OCI-LY3 (cell line): ENCODE results near the gene C4orf51.

Experiments used
- H2AFZ ChIP-seq: fragments of 200-600, 300-600 bp; shearing (Covaris generic); 2 replicates; pipeline ENCODE4 v1.6.0; 2014; ENCODE audit warnings: antibody characterized with exemption, low read depth, low read length
- H3K27ac ChIP-seq: fragments of 200-600, 300-600 bp; sonication (generic); 2 replicates; pipeline ENCODE4 v1.5.1; 2014; ENCODE audit warnings: mild to moderate bottlenecking, low read length, moderate library complexity, mixed read lengths
- H3K27me3 ChIP-seq: fragments of 200-600, 300-600 bp; sonication (generic); 2 replicates; pipeline ENCODE4 v1.6.1; 2014; ENCODE audit warnings: low read depth, low read length, mixed read lengths
- H3K36me3 ChIP-seq: fragments of 200-600, 300-600 bp; sonication (generic); replicated peaks from 2 replicates; pipeline ENCODE3; 2014; ENCODE audit warnings: low read depth, low read length, mixed read lengths
- H3K4me1 ChIP-seq: fragments of 300-600, 200-600 bp; sonication (generic); 2 replicates; pipeline ENCODE4 v1.6.1; 2014; ENCODE audit warnings: low read length, mixed read lengths
- H3K4me2 ChIP-seq: fragments of 200-600, 300-600 bp; sonication (generic); 2 replicates; pipeline ENCODE4 v1.6.1; 2014; ENCODE audit warnings: low read length, mixed read lengths
- H3K4me3 ChIP-seq: fragments of 300-600, 200-600 bp; sonication (generic); 2 replicates; pipeline ENCODE4 v1.5.1; 2014; ENCODE audit warnings: antibody characterized with exemption, mild to moderate bottlenecking, low read length, moderate library complexity
- H3K79me2 ChIP-seq: fragments of 300-600, 200-600 bp; shearing (Covaris generic); 2 replicates; pipeline ENCODE4 v1.6.1; 2014; ENCODE audit warnings: mild to moderate bottlenecking, low read length, mixed read lengths
- H3K9ac ChIP-seq: fragments of 300-600, 200-600 bp; shearing (Covaris generic); 2 replicates; pipeline ENCODE4 v1.6.0; 2014; ENCODE audit warnings: mild to moderate bottlenecking, low read length, moderate library complexity
- H3K9me3 ChIP-seq: fragments of 200-600, 300-600 bp; shearing (Covaris generic); 2 replicates; pipeline ENCODE4 v1.6.1; 2014; ENCODE audit warnings: low read length, mixed read lengths; ENCODE audit not compliant: insufficient read depth
- H4K20me1 ChIP-seq: fragments of 200-600, 300-600 bp; sonication (generic); 2 replicates; pipeline ENCODE4 v1.6.1; 2016; ENCODE audit warnings: low read length, mixed read lengths; ENCODE audit not compliant: insufficient read depth
- EZH2phosphoT487 ChIP-seq: fragments of 200-600 bp; shearing (Covaris generic); IDR thresholded peaks from 2 replicates; pipeline ENCODE4 v1.6.1; 2018; ENCODE audit warnings: antibody characterized with exemption, mixed run types, low read depth
- TF ChIP-seq, protein P1 (sequence below): fragments of 200-600, 300-600 bp; sonication (generic); IDR thresholded peaks from 2 replicates; pipeline ENCODE4 v1.5.1; 2014; ENCODE audit warnings: antibody characterized with exemption, low read length, low read depth

Gene C4orf51

DNA sequence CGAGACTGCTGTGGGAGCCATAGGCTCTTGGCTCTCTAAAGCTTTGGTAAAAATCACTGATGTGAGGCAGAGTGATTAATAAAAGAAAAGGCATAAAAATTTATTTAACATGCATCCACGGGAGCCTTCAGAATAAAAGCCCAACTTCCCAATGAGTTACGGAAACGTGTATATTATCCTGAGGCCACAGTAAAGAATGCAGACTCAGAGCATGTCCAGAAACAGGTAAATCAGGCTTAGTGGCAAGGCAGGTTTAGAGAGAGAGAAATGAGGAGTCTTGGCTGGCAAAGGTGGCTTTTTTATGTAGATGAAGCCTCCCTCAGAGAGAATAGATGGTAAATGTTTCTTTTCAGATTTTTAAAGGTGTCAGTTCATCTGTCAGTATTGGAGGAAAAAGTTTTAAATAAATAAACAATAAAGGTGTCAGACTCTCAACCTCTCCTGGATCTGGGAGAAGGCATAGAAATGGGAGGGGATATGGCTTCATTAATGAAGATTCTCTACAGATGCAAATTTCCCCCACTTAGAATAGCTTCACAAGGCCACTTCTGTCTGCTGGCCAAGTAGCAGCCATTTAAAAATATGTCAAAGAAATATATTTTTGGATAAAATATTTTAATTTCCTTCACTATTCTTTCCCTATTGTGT, 24.0 kb downstream of the C4orf51 start:
- H3K79me2 ChIP-seq = no peaks in the 10 kb centered on the region
- H3K36me3 ChIP-seq = no peaks in the 10 kb centered on the region
- H2AFZ ChIP-seq = no peak overlapping the region
- H3K27me3 ChIP-seq = no peaks in the 10 kb centered on the region
- no peak overlapping the region for H3K4me2 ChIP-seq
- no peaks in the 10 kb centered on the region for H3K9me3 ChIP-seq
- H4K20me1 ChIP-seq = no peaks in the 10 kb centered on the region
- TF ChIP-seq, protein P1, sequence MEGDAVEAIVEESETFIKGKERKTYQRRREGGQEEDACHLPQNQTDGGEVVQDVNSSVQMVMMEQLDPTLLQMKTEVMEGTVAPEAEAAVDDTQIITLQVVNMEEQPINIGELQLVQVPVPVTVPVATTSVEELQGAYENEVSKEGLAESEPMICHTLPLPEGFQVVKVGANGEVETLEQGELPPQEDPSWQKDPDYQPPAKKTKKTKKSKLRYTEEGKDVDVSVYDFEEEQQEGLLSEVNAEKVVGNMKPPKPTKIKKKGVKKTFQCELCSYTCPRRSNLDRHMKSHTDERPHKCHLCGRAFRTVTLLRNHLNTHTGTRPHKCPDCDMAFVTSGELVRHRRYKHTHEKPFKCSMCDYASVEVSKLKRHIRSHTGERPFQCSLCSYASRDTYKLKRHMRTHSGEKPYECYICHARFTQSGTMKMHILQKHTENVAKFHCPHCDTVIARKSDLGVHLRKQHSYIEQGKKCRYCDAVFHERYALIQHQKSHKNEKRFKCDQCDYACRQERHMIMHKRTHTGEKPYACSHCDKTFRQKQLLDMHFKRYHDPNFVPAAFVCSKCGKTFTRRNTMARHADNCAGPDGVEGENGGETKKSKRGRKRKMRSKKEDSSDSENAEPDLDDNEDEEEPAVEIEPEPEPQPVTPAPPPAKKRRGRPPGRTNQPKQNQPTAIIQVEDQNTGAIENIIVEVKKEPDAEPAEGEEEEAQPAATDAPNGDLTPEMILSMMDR = no peak
- TF ChIP-seq EZH2phosphoT487 = no peak
- no peak overlapping the region for H3K4me3 ChIP-seq
- H3K27ac ChIP-seq = no peak overlapping the region
- H3K4me1 ChIP-seq = no peaks in the 10 kb centered on the region
- H3K9ac ChIP-seq = no peak overlapping the region

DNA sequence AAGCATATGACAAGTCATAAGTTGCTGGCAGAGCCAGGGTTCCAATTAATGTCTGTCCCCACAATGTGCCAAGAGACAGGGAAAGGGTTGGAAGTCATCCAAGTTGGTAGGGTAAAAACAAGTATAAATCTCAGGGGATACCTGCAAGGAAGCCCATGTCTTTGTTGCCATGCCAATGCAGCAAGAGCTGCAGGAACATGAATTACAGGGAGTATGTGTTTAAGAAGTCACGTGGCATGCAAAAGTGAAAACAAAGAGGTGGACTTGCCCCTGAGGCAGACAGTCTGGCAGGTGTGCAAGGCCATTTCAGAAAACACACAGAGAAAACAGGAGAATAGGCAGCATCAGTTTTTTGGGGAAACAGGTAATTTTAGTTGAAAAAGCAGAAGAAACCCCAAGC, 29.4 kb downstream of the C4orf51 start:
- H3K4me1 ChIP-seq = no peaks in the 10 kb centered on the region
- H3K9ac ChIP-seq = no peak overlapping the region
- H3K4me3 ChIP-seq = no peak overlapping the region
- TF ChIP-seq, protein P1 = no peak
- no peak for TF ChIP-seq EZH2phosphoT487
- H3K36me3 ChIP-seq = peaks cover 3% of the 10 kb centered on the region
- peaks cover 13% of the 10 kb centered on the region; the same call in 1 of the 2 replicates for H3K9me3 ChIP-seq
- H4K20me1 ChIP-seq = no peaks in the 10 kb centered on the region
- H3K27me3 ChIP-seq = no peaks in the 10 kb centered on the region
- H3K4me2 ChIP-seq = no peak overlapping the region
- no peaks in the 10 kb centered on the region for H3K79me2 ChIP-seq
- H3K27ac ChIP-seq = no peak overlapping the region
- H2AFZ ChIP-seq = no peak overlapping the region

GRCh38 chr4:145709843-145710242, 29.9 kb downstream of the C4orf51 start:
- H3K36me3 ChIP-seq = peaks cover 3% of the 10 kb centered on the region
- H2AFZ ChIP-seq = no peak overlapping the region
- H3K79me2 ChIP-seq = no peaks in the 10 kb centered on the region
- no peak overlapping the region for H3K4me3 ChIP-seq
- H4K20me1 ChIP-seq = no peaks in the 10 kb centered on the region
- no peak for TF ChIP-seq EZH2phosphoT487
- TF ChIP-seq, protein P1 = no peak
- no peaks in the 10 kb centered on the region for H3K4me1 ChIP-seq
- H3K9ac ChIP-seq = no peak overlapping the region
- no peaks in the 10 kb centered on the region for H3K27me3 ChIP-seq
- H3K4me2 ChIP-seq = no peak overlapping the region
- H3K9me3 ChIP-seq = peaks cover 13% of the 10 kb centered on the region; the same call in 1 of the 2 replicates
- H3K27ac ChIP-seq = no peak overlapping the region

DNA sequence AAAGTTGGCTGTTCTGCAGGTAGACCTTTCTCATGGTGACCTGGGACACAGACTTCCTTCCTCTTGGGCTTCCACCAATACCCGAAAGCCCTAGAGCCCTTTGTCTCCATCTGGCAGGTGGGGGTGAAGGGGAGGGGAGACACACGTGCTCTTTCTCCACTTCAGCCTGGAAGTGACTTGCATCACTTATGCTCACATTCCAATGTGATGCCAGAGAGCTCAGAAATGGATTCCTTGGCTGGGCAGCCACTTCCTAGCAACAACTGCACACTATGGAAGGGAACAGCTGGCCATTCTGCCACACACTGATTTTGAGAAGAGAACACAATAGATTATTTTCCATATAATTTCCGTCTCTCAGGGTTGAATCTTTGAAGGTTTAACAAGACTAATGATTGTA, 36.3 kb downstream of the C4orf51 start:
- Histone ChIP-seq H3K27ac (no peak overlapping the region), H3K27me3 (0 out of 2 replicates have a peak, but pooled peaks cover 5% of the 10 kb centered on the region), H2AFZ (no peak overlapping the region), H3K9me3 (peaks cover 10% of the 10 kb centered on the region; the same call in 1 of the 2 replicates), H4K20me1 (no peaks in the 10 kb centered on the region), H3K9ac (no peak overlapping the region), H3K4me1 (peaks cover 12% of the 10 kb centered on the region), H3K36me3 (peaks cover 2% of the 10 kb centered on the region), H3K79me2 (no peaks in the 10 kb centered on the region), H3K4me2 (no peak overlapping the region), H3K4me3 (no peak overlapping the region)
- no peak for TF ChIP-seq EZH2phosphoT487
- TF ChIP-seq, protein P1 = no peak
